ENCODE measurements around the gene GALNT2. TPM values are rescaled to one million over a fixed set of nuclear protein-coding genes. Genes with fewer than 3 reads are reported as not detected.

GALNT2 gene
- total and polyA plus RNA-seq, 10 of the 15 experiments (the other 5 are each of a cell fraction or from before 2014, with no cell fraction given): 0.52 to 27.7 (median 16.3) TPM

- TF ChIP-seq ZNF687 (IDR thresholded peaks at IDR 0.05) (no peak), PML (IDR thresholded peaks at IDR 0.05; ENCODE audit: low read length) (no peak), SMAD1 (IDR thresholded peaks at IDR 0.05; ENCODE audit: low read depth, partially characterized antibody) (no peak), HCFC1 (IDR thresholded peaks at IDR 0.05; ENCODE audit: low read length) (no peak), POLR2A (IDR thresholded peaks at IDR 0.05; ENCODE audit: low read depth, low read length) (no peak), RB1 (IDR thresholded peaks at IDR 0.05; ENCODE audit: borderline replicate concordance) (no peak), ZZZ3 (IDR thresholded peaks at IDR 0.05; ENCODE audit: control insufficient read depth, insufficient read length, low read depth) (no peak)
These were observed 163.2 kb downstream of the GALNT2 start (continued) for GRCh38 chr1:230230273-230230672.

- H3K36me3 ChIP-seq (ENCODE audit: control insufficient read depth in 2 of 2, insufficient read depth in 2 of 2, low read length in 1 of 2): no peaks in the 10 kb centered on the region; a peak in 1 of 4 replicates
- DNase-seq (ENCODE audit: low read depth, low spot score) (no peak), ATAC-seq (no peak), FAIRE-seq (no peak)
- 84% methylated on average over 8 of the region's 8 CpGs for WGBS (ENCODE audit: insufficient coverage, insufficient replicate concordance, low lambda C conversion rate, missing lambda C conversion rate)
- intact Hi-C loops (cut with micrococcal nuclease; ENCODE audit: unreplicated experiment) (no loop called here), in situ Hi-C loops (cut with MboI) (no loop called here)
- no peaks in the 10 kb centered on the region for H4K20me1 ChIP-seq (ENCODE audit: control insufficient read depth, insufficient read depth)
- H3K79me2 ChIP-seq (ENCODE audit: control insufficient read depth, insufficient read depth, low read length): no peaks in the 10 kb centered on the region
- H2AFZ ChIP-seq (ENCODE audit: control insufficient read depth, low read depth, low read length): no peak overlapping the region
- no peak overlapping the region for H3K27ac ChIP-seq (ENCODE audit: control insufficient read depth, insufficient read depth)
- TF ChIP-seq BRCA1 (IDR thresholded peaks at IDR 0.05; ENCODE audit: low read depth, low read length) (no peak), EP300 (IDR thresholded peaks at IDR 0.05; ENCODE audit: borderline replicate concordance in 1 of 2, control insufficient read depth in 1 of 2, low read depth in 2 of 2, low read length in 2 of 2) (no peak)
- H3K4me3 ChIP-seq: no peak overlapping the region
- H3K27me3 ChIP-seq (replicated peaks in 1 of 2; ENCODE audit: control insufficient read depth in 2 of 2, insufficient read depth in 2 of 2, low read length in 1 of 2): no peaks in the 10 kb centered on the region
- RAD21 ChIA-PET (ENCODE audit: unreplicated experiment): no interaction called here
- H3K9me3 ChIP-seq (replicated peaks; ENCODE audit: control insufficient read depth, insufficient read depth, low read length): no peaks in the 10 kb centered on the region
- SMC1A ChIA-PET (ENCODE audit: uncharacterized antibody, unreplicated experiment): interaction anchor here (1.0 to 2.0 kb wide), 2 partner anchors 16 to 21 kb away, joined by 4 to 9 read pairs; no protein-coding TSS in a partner anchor
- POLR2A ChIA-PET: interaction anchor here (1.2 kb wide), 1 partner anchor 14 kb away, joined by 4 read pairs; no protein-coding TSS in a partner anchor
- BruUV-seq (replicated peaks): no TSS peak
- no peak overlapping the region for H3K4me2 ChIP-seq (ENCODE audit: control insufficient read depth, insufficient read depth)
- CTCF ChIA-PET: interaction anchor here (1.0 to 1.1 kb wide), 2 partner anchors 10 to 16 kb away, joined by 4 to 5 read pairs; no protein-coding TSS in a partner anchor
- H3K9ac ChIP-seq (ENCODE audit: control insufficient read depth, insufficient read depth, low read length): no peak overlapping the region
- no peaks in the 10 kb centered on the region; the same call in 1 of the 2 replicates for H3K4me1 ChIP-seq (ENCODE audit: control insufficient read depth, insufficient read depth, low read length)
These were observed 164.1 kb downstream of the GALNT2 start for GRCh38 chr1:230230948-230231773.
